Ovary (tissue), 9 donors: Measurements from ENCODE around the gene BLVRA. TPM values are rescaled to one million over a fixed set of nuclear protein-coding genes. Genes with fewer than 3 reads are reported as not detected.
"Not testable (repeated sequence)": the region's sequence is repeated elsewhere in the genome, so short reads cannot be mapped to it uniquely, and the experiment has no call there.

ENCODE experiments used
- DNase-seq, 5 donors: peaks; one replicate each; pipeline ENCODE4 v3.0.0-alpha.2; 2019 to 2020
- H3K27ac ChIP-seq, 2 donors: fragments of 200-600 bp; one replicate each; pipeline versions ENCODE4 v1.5.1 to v1.8.0; 2019 to 2022
- H3K27me3 ChIP-seq: fragments of 200-600 bp; one replicate; pipeline ENCODE4 v1.8.0; 2022
- H3K36me3 ChIP-seq: fragments of 200-600 bp; sonication (generic); one replicate; pipeline ENCODE4 v1.5.1; 2019
- H3K4me1 ChIP-seq: one replicate; pipeline ENCODE4 v1.8.1; 2013; ENCODE audit warnings: mild to moderate bottlenecking, moderate library complexity; ENCODE audit not compliant: insufficient read depth
- H3K4me3 ChIP-seq: fragments of 200-600 bp; sonication (generic); one replicate; pipeline ENCODE4 v1.5.1; 2017
- H3K9me3 ChIP-seq, 2 donors: fragments of 200-600 bp in 1 of 2; sonication (generic) in 1 of 2; one replicate each; pipeline versions ENCODE4 v1.5.1 to v1.8.1; 2013 to 2019; ENCODE audit warnings: mild to moderate bottlenecking in 1 of 2, moderate library complexity in 1 of 2
- EP300 ChIP-seq: sonication (generic); formaldehyde crosslinking; IDR thresholded peaks from one replicate; pipeline ENCODE4 v1.6.1; 2017; ENCODE audit warnings: antibody characterized with exemption
- POLR2A ChIP-seq: fragments of 450-650 bp; IDR thresholded peaks from one replicate; pipeline ENCODE4 v1.6.1; 2017; ENCODE audit warnings: antibody characterized with exemption, mild to moderate bottlenecking, moderate library complexity
- WGBS, 3 donors: extraction: QIAGEN DNeasy Blood & Tissue Kit in 1 of 3; methylation state at CpG; one replicate each; pipeline versions ENCODE4 v1.1.5 to v1.1.7; 2013 to 2017; 5-methylcytosine and 5-hydroxymethylcytosine counted together
- intact Hi-C, 4 donors: fragments of 100-400 bp; cut with DNase I; formaldehyde crosslinking; loops; one replicate each; pipeline versions ENCODE4 v1.11.0 to v1.15.1; 2022 to 2023
- polyA plus RNA-seq, 2 donors: library from polyadenylated mRNA; stranded (reverse); fragments of 200-250 nt in 1 of 2; fragments of 350-450 nt in 1 of 2; fragmentation: Illumina TruSeq in 1 of 2; extraction: RNeasy Lipid Tissue Mini Kit (QIAGEN cat#74804) in 1 of 2; gene quantifications; one replicate each; pipeline ENCODE4 v1.2.3, GENCODE V29; 2013 to 2014
- total RNA-seq, 7 donors: library from RNA; depleted of rRNA in 2 of 7; stranded (reverse); fragments of >200 nt in 2 of 7; fragmentation: NEBNext Ultra II Directional in 3 of 7; extraction: Animal tissue kit (Norgen Biotek cat#: 25700) in 3 of 7; gene quantifications; one replicate each; pipeline versions ENCODE4 v1.1.0 to v1.2.4, GENCODE V29; 2016 to 2023
- TF ChIP-seq, protein P1 (sequence below), 3 donors: fragments of 450-650 bp in 2 of 3; fragments of 200-600 bp in 1 of 3; IDR thresholded peaks; one replicate each; pipeline versions ENCODE4 v1.5.1 to v1.8.0; 2016 to 2022; ENCODE audit warnings: antibody characterized with exemption in 3 of 3, mild to moderate bottlenecking in 1 of 3
- donor health status: DM: no; HTN: no; CAD: no; lungs with moderate emphysema.
- donor health status: DM: no; HTN: no; CAD: no.
- donor health status: Bipolar disorder and iron deficiency.
- donor health status: DM: yes; HTN: yes; CAD: no.
- donor health status: DM: no; HTN: no; CAD: no.
- donor health status: DM: yes; HTN: yes; CAD: no.

The BLVRA gene
- total and polyA plus RNA-seq, 9 donors: 47.6 to 75.1 (median 65.2) TPM

DNA sequence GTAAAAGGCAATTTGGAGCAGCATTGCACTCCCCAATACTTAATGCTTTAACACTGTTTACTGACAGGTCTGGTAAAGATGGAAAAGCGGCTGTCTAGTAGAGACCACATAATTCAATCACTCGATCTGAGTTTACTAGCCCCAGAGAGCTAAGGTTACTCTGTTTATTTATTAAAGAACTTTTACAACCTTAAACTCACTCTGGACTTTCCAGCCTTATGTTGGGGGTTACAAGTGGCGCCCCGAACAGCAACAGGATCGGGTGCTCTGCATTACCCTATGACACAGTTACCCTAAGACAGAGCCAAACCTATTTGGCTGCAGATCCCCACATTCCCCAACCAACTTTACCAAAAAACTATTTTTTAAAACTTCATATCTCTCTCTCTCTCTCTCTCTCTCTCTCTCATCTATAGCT is 66.9 kb downstream of the BLVRA start:
- intact Hi-C loops: no loop called here
- 53 to 68% (median 62%) methylated on average over 5 of the region's 5 CpGs for WGBS, 3 donors
- Histone ChIP-seq H3K27ac (no peak overlapping the region), H3K36me3 (no peaks in the 10 kb centered on the region), H3K4me1 (no peaks in the 10 kb centered on the region), H3K4me3 (no peak overlapping the region), H3K27me3 (no peaks in the 10 kb centered on the region), H3K9me3 (no peaks in the 10 kb centered on the region)
- DNase-seq: no peak
- TF ChIP-seq, protein P1, sequence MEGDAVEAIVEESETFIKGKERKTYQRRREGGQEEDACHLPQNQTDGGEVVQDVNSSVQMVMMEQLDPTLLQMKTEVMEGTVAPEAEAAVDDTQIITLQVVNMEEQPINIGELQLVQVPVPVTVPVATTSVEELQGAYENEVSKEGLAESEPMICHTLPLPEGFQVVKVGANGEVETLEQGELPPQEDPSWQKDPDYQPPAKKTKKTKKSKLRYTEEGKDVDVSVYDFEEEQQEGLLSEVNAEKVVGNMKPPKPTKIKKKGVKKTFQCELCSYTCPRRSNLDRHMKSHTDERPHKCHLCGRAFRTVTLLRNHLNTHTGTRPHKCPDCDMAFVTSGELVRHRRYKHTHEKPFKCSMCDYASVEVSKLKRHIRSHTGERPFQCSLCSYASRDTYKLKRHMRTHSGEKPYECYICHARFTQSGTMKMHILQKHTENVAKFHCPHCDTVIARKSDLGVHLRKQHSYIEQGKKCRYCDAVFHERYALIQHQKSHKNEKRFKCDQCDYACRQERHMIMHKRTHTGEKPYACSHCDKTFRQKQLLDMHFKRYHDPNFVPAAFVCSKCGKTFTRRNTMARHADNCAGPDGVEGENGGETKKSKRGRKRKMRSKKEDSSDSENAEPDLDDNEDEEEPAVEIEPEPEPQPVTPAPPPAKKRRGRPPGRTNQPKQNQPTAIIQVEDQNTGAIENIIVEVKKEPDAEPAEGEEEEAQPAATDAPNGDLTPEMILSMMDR (IDR thresholded peaks at IDR 0.05): no peak
- TF ChIP-seq EP300 (no peak), POLR2A (no peak)

DNA sequence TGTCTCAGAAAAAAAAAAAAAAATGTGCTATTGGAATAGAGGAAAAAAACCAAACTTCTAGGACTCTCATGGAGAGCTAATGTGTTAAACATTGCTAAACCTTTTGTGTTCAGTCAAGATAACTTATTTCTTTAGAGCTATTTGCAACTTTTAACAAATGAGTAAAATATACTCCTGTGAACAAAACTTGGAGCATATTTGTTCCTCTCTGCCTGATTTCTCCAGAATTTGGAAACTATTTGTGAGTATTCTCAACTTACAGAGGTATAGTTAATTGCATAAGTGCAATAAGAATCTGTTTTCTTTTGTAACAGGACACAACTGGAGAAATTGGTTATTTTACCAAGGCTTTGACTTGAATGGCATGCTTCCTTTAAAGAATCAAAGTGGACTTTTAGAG is 72.4 kb downstream of the BLVRA start:
- H3K4me1 ChIP-seq, H3K9me3 ChIP-seq, H3K4me3 ChIP-seq, H3K27ac ChIP-seq, intact Hi-C loops, DNase-seq, H3K36me3 ChIP-seq, H3K27me3 ChIP-seq: not testable (repeated sequence)

DNA sequence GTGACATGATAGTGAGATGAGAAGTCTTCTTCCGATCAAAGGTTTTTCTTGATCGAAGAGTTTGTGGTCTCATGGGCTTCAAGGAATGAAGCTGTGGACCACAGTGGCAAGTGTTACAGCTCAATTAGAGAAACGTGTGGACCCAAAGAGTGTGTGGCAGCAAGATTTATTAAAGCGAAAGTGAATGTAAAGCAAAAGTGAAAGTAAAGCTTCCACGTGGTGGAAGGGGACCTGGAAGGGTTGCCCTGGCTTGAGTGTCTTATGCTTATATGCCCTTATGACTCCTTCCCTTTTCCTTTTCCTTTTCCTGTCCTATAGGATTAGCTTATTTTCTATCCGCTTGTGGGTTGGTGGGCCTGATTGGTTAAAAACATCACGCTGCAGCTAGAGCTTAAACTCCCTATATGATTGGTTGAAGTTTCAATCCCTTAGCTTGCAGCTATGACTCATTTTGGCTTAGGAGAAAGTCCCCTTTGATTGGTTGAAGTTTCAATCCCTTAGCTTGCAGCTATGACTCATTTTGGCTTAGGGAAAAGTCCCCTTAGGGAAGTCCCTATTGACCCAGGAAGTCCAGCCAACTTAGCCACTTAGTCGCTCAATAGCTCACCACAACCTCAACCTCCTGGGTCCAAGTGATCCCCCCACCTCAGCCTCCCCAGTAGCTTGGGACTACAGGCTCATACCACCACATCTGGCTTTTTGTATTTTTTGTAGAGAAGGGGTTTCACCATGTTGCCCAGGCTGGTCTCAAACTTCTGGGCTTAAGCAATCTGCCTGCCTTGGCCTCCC is 76.2 kb downstream of the BLVRA start:
- peaks cover 0 to 3% of the 10 kb centered on the region in 2 donors for H3K9me3 ChIP-seq
- DNase-seq: no peak
- no peaks in the 10 kb centered on the region for H3K4me1 ChIP-seq
- intact Hi-C loops: loop anchor here in 2 of 4 donors (5.0 kb wide), 2 partner anchors 107 to 252 kb away; partner anchors contain the start of genes COA1 (in 1 of the 2) and STK17A (in 1 of the 2)
- H3K27me3 ChIP-seq: no peaks in the 10 kb centered on the region
- H3K27ac ChIP-seq: no peak overlapping the region
- H3K4me3 ChIP-seq: no peak overlapping the region
- no peaks in the 10 kb centered on the region for H3K36me3 ChIP-seq
- no peak for TF ChIP-seq EP300
- TF ChIP-seq POLR2A: no peak
- TF ChIP-seq, protein P1 (IDR thresholded peaks at IDR 0.05): no peak
- 66 to 76% (median 67%) methylated on average over 8 of the region's 8 CpGs for WGBS, 3 donors

DNA sequence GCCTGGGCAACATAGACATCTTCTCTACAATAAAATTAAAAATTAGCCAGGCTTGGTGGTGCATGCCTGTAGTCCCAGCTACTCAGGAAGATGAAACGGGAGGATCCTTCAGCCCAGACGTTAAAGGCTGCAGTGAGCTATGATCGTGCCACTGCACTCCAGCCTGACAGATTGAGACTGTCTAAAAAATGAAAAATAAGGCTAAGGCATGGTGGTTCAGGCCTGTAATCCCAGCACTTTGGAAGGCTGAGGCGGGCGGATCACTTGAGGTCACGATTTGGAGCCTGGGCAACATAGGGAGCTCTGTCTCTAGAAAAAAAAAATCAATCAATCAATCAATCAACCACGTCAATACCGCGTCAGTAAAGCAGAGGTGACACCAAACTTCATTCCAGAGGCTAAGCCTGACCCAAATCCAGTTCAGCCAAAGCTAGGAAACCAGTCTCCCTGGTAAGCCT is 79.8 kb downstream of the BLVRA start:
- Histone ChIP-seq H3K9me3 (no peaks in the 10 kb centered on the region), H3K27ac (peak overlapping the region in 1 of 2 donors; percentile 56), H3K4me1 (no peaks in the 10 kb centered on the region), H3K36me3 (no peaks in the 10 kb centered on the region), H3K27me3 (no peaks in the 10 kb centered on the region), H3K4me3 (no peak overlapping the region)
- WGBS, 3 donors: 75 to 82% (median 78%) methylated on average over 9 of the region's 9 CpGs
- no peak for TF ChIP-seq POLR2A
- TF ChIP-seq EP300: no peak
- TF ChIP-seq, protein P1 (IDR thresholded peaks at IDR 0.05): no peak
- intact Hi-C loops: loop anchor here in 2 of 4 donors (2.0 to 5.0 kb wide), 3 partner anchors 111 to 256 kb away; partner anchors contain the start of genes STK17A (in 2 of the 2) and COA1 (in 1 of the 2)
- DNase-seq: no peak

DNA sequence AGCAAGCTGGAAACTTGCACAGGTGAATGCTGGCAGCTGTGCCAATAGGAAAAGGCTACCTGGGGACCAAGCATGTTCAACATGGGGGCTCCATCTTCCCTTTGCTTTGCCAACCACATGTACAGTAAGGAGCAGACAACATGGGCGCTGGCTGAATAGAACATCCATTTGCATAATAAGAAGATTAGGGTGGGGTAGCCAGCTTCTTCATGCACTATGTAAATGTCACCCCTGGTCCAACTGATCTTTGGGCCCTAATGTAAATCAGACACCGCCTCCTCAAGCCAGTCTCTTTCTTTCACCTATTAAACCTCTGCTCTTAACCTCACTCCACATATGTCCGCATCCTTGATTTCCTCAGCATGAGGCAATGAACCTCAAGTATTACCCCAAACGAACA is 84.8 kb downstream of the BLVRA start:
- no peak overlapping the region for H3K27ac ChIP-seq
- no peak overlapping the region for H3K4me3 ChIP-seq
- H3K36me3 ChIP-seq: no peaks in the 10 kb centered on the region
- DNase-seq: no peak
- intact Hi-C loops: loop anchor here in 1 of 4 donors (5.0 kb wide), 1 partner anchor 261 kb away; the partner anchor contains the start of gene STK17A
- no peaks in the 10 kb centered on the region for H3K9me3 ChIP-seq
- TF ChIP-seq, protein P1 (IDR thresholded peaks at IDR 0.05): no peak
- TF ChIP-seq POLR2A (no peak), EP300 (no peak)
- 90 to 95% (median 91%) methylated on average over 4 of the region's 4 CpGs for WGBS, 3 donors
- no peaks in the 10 kb centered on the region for H3K4me1 ChIP-seq
- H3K27me3 ChIP-seq: no peaks in the 10 kb centered on the region
